Fibroblast of lung (primary cell): ENCODE results near the gene TTC22. TPM values are rescaled to one million over a fixed set of nuclear protein-coding genes. Genes with fewer than 3 reads are reported as not detected.

Experiments
- DNase-seq, 2 donors: peaks; one replicate each; pipeline versions ENCODE4 v3.0.0 to v3.0.0-alpha.2; 2010; ENCODE audit warnings: low read depth in 2 of 2
- H2AFZ ChIP-seq: 2 replicates; pipeline ENCODE4 v1.5.1; 2012; ENCODE audit warnings: low read length, control low read depth, inconsistent platforms
- H3K27ac ChIP-seq: 2 replicates; pipeline ENCODE4 v1.5.1; 2011; ENCODE audit warnings: low read length, control low read depth; ENCODE audit not compliant: insufficient read depth
- H3K27me3 ChIP-seq: 2 replicates; pipeline ENCODE4 v1.5.1; 2011; ENCODE audit warnings: mild to moderate bottlenecking, low read length; ENCODE audit not compliant: control insufficient read depth, insufficient read depth
- H3K36me3 ChIP-seq: 2 replicates; pipeline ENCODE4 v1.5.1; 2011; ENCODE audit warnings: low read length; ENCODE audit not compliant: control insufficient read depth, insufficient read depth
- H3K4me1 ChIP-seq: 2 replicates; pipeline ENCODE4 v1.5.1; 2011; ENCODE audit warnings: low read length; ENCODE audit not compliant: control insufficient read depth, insufficient read depth; ENCODE audit errors: extremely low read depth
- H3K4me2 ChIP-seq: 2 replicates; pipeline ENCODE4 v1.5.1; 2011; ENCODE audit warnings: low read length, control low read depth; ENCODE audit not compliant: insufficient read depth; ENCODE audit errors: extremely low read depth
- H3K4me3 ChIP-seq, 4 experiments: fragments of 200-600 bp in 1 of 4; sonication (generic) in 1 of 4; replicated peaks in 1 of 4; 2 replicates each; pipeline ENCODE4 v1.5.1; 2011 to 2016; ENCODE audit warnings: low read length in 4 of 4, low read depth in 3 of 4, mild to moderate bottlenecking in 3 of 4, control low read depth in 2 of 4, inconsistent platforms in 1 of 4, mixed read lengths in 1 of 4; ENCODE audit not compliant: insufficient read depth in 1 of 4; ENCODE audit errors: control extremely low read depth in 1 of 4
- H3K79me2 ChIP-seq: 2 replicates; pipeline ENCODE4 v1.5.1; 2012; ENCODE audit warnings: mild to moderate bottlenecking, low read length, inconsistent platforms; ENCODE audit not compliant: control insufficient read depth, insufficient read depth
- H3K9ac ChIP-seq: 2 replicates; pipeline ENCODE4 v1.5.1; 2011; ENCODE audit warnings: mild to moderate bottlenecking, low read length, control low read depth; ENCODE audit not compliant: insufficient read depth
- H3K9me3 ChIP-seq: 2 replicates; pipeline ENCODE4 v1.5.1; 2012; ENCODE audit warnings: low read depth, low read length; ENCODE audit not compliant: control insufficient read depth, insufficient read depth
- H4K20me1 ChIP-seq: 2 replicates; pipeline ENCODE4 v1.5.1; 2011; ENCODE audit warnings: low read length; ENCODE audit not compliant: control insufficient read depth, insufficient read depth; ENCODE audit errors: extremely low read depth
- EZH2 ChIP-seq: IDR thresholded peaks from 2 replicates; pipeline ENCODE4 v1.5.1; 2012; ENCODE audit warnings: low read length, control low read depth, mild to moderate bottlenecking; ENCODE audit errors: missing control alignments
- polyA plus RNA-seq, 2 donors: library from polyadenylated mRNA; depleted of rRNA in 1 of 2; stranded (reverse) in 1 of 2; unstranded in 1 of 2; fragments of >200 nt; gene quantifications; 2 replicates each; pipeline ENCODE4 v1.2.1, GENCODE V29; 2011 to 2012; ENCODE audit warnings: missing spikeins in 1 of 2
- total RNA-seq: library from RNA; depleted of rRNA; stranded (reverse); fragments of >200 nt; gene quantifications from 2 replicates; pipeline ENCODE4 v1.2.1, GENCODE V29; 2014
- TF ChIP-seq, protein P1 (sequence below), 2 donors: IDR thresholded peaks in 1 of 2; conservative IDR thresholded peaks in 1 of 2; 1 replicate in 1 of 2; 2 replicates in 1 of 2; pipeline ENCODE4 v1.5.1; 2011 to 2012; ENCODE audit warnings: low read length in 2 of 2, control low read depth in 1 of 2, inconsistent platforms in 1 of 2, low read depth in 1 of 2, mild to moderate bottlenecking in 1 of 2

TTC22 gene
- total and polyA plus RNA-seq, 2 donors (not counting 1 experiment from before 2014, with no cell fraction given): not detected

- Histone ChIP-seq H3K9ac (no peak overlapping the region), H4K20me1 (no peaks in the 10 kb centered on the region), H3K4me2 (no peak overlapping the region), H3K4me3 (no peak overlapping the region), H3K36me3 (no peaks in the 10 kb centered on the region), H2AFZ (no peak overlapping the region), H3K9me3 (no peaks in the 10 kb centered on the region), H3K4me1 (no peaks in the 10 kb centered on the region), H3K79me2 (no peaks in the 10 kb centered on the region), H3K27ac (no peak overlapping the region), H3K27me3 (peaks cover 4% of the 10 kb centered on the region)
- TF ChIP-seq EZH2: no peak
- TF ChIP-seq, protein P1, sequence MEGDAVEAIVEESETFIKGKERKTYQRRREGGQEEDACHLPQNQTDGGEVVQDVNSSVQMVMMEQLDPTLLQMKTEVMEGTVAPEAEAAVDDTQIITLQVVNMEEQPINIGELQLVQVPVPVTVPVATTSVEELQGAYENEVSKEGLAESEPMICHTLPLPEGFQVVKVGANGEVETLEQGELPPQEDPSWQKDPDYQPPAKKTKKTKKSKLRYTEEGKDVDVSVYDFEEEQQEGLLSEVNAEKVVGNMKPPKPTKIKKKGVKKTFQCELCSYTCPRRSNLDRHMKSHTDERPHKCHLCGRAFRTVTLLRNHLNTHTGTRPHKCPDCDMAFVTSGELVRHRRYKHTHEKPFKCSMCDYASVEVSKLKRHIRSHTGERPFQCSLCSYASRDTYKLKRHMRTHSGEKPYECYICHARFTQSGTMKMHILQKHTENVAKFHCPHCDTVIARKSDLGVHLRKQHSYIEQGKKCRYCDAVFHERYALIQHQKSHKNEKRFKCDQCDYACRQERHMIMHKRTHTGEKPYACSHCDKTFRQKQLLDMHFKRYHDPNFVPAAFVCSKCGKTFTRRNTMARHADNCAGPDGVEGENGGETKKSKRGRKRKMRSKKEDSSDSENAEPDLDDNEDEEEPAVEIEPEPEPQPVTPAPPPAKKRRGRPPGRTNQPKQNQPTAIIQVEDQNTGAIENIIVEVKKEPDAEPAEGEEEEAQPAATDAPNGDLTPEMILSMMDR (conservative IDR thresholded peaks at IDR 0.05 in 1 of 2, IDR thresholded peaks at IDR 0.05 in 1 of 2; ENCODE audit: low read depth in 1 of 2, low read length in 2 of 2): no peak
- DNase-seq: no peak
Measured at GRCh38 chr1:54816130-54816529, 15.0 kb upstream of the TTC22 start.

DNA sequence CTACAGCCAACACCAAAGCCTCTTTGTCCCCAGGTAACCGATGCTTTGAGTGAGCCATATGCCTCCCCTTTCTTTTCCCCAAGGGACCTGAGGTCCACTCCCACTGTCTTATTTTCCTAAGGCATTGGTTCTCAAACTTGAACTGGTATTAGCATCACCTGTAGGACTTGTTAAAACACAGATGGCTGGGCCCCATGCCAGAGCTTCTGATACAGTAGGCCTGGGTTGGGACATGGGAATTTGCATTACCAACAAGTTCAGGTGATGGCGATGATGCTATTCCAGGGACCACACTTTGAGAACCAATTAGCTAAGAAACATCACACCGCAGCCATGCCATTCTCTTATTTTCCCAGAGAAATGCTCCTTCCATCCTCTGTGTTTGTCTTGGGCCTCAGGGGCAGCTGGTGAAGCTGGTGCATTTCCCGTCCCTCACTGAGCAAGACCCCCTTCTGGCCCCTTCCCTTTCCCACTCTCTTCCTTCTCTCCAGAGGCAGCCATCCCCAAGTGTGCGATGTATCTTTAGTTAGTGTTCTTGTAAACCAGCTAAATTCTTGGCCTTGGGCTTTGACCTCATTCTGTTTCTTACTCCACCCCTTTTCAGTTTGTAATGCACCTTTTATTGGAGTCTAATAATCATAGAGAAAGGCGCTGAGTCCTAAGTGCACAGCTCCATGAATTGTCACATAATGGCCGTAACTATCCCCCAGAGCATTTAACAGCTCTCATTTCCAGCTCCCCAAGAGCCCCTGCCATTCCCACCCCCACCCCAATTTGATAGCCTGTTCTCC, 14.2 kb upstream of the TTC22 start:
- H3K27me3 ChIP-seq: peaks cover 4% of the 10 kb centered on the region
- H3K4me1 ChIP-seq: no peaks in the 10 kb centered on the region
- H3K36me3 ChIP-seq: no peaks in the 10 kb centered on the region
- H3K9ac ChIP-seq: no peak overlapping the region
- no peaks in the 10 kb centered on the region for H3K79me2 ChIP-seq
- no peak for DNase-seq
- H3K4me2 ChIP-seq: no peak overlapping the region
- H4K20me1 ChIP-seq: no peaks in the 10 kb centered on the region
- no peaks in the 10 kb centered on the region for H3K9me3 ChIP-seq
- no peak overlapping the region for H3K4me3 ChIP-seq
- H2AFZ ChIP-seq: no peak overlapping the region
- H3K27ac ChIP-seq: no peak overlapping the region
- no peak for TF ChIP-seq EZH2
- TF ChIP-seq, protein P1 (conservative IDR thresholded peaks at IDR 0.05 in 1 of 2, IDR thresholded peaks at IDR 0.05 in 1 of 2; ENCODE audit: low read depth in 1 of 2, low read length in 2 of 2): no peak

- Histone ChIP-seq H3K79me2 (no peaks in the 10 kb centered on the region), H3K4me2 (no peak overlapping the region), H2AFZ (no peak overlapping the region), H3K4me1 (no peaks in the 10 kb centered on the region), H3K9ac (no peak overlapping the region), H3K9me3 (no peaks in the 10 kb centered on the region), H3K36me3 (no peaks in the 10 kb centered on the region), H3K27me3 (peaks cover 4% of the 10 kb centered on the region), H3K4me3 (no peak overlapping the region), H3K27ac (no peak overlapping the region), H4K20me1 (no peaks in the 10 kb centered on the region)
- TF ChIP-seq, protein P1 (conservative IDR thresholded peaks at IDR 0.05 in 1 of 2, IDR thresholded peaks at IDR 0.05 in 1 of 2; ENCODE audit: low read depth in 1 of 2, low read length in 2 of 2): no peak
- no peak for TF ChIP-seq EZH2
- DNase-seq: no peak
Measured at GRCh38 chr1:54814571-54814970, 13.4 kb upstream of the TTC22 start.
